ENCODE results near the gene DPYSL3.

DNA sequence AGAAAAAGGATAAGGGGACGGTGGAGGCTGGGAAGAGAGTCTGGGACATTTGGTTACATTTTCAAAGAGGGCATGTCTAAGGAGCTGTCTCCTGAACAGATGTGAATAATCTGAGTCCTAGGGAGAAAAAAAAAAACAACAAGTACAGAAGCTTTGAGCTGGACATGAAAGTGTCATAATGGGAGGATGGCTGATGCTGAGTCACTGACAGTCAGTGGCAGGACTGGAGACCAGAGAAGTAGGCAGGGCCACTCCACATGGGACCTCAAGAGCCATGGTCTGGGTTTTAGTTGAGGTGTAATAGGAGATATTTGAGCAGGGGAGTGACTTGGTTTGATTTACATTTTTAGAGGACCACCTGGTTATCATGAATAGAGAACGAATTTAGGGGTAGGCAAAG, 70.6 kb downstream of the DPYSL3 start:
- TF ChIP-seq CTCF (conservative IDR thresholded peaks at IDR 0.05; ENCODE audit: low read depth, low read length) = no peak
- TF ChIP-seq EZH2 (IDR thresholded peaks at IDR 0.05; ENCODE audit: borderline replicate concordance, low read depth, low read length, poor library complexity, severe bottlenecking) = no peak
